ENCODE data around the gene CHCHD6.

DNA sequence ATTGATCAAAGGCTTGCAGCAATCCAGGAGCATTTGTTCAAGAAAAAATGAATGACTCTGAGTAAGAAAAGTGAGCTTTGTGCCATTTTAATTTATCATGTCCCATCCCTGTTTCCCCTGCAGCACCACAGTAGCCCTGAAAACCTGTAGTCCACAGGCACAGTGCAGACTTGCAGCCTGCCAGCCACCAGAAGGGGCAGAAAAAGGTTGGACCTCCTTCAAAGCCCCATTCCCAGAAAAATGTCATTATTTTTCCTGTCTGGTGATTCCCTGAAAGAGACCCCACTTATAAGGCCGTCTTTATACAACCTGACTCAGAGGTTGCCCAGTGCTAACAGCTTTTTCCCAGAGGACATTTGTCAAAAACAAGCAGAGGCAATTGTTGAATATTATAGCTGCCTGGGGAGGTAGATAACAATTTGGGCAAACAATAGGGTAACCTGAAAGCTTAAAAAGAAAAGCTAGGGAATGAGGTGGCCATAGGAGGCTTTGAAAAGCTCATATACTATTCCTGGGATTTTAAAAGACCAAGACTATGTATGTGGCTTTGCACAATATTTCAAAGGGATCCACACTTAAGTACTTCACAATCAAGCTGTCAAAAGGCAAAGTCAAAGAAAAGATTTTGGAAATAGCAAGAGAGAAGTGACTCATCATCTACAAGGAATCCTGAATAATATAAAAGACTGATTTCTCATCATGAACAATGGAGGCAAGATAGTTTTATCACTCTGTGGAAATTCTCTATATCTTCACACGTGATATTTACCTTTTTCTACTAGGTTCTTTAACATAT, 142.1 kb downstream of the CHCHD6 start:
- TF ChIP-seq, protein P1, sequence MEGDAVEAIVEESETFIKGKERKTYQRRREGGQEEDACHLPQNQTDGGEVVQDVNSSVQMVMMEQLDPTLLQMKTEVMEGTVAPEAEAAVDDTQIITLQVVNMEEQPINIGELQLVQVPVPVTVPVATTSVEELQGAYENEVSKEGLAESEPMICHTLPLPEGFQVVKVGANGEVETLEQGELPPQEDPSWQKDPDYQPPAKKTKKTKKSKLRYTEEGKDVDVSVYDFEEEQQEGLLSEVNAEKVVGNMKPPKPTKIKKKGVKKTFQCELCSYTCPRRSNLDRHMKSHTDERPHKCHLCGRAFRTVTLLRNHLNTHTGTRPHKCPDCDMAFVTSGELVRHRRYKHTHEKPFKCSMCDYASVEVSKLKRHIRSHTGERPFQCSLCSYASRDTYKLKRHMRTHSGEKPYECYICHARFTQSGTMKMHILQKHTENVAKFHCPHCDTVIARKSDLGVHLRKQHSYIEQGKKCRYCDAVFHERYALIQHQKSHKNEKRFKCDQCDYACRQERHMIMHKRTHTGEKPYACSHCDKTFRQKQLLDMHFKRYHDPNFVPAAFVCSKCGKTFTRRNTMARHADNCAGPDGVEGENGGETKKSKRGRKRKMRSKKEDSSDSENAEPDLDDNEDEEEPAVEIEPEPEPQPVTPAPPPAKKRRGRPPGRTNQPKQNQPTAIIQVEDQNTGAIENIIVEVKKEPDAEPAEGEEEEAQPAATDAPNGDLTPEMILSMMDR (IDR thresholded peaks at IDR 0.05): no peak
- TF ChIP-seq ZFX (IDR thresholded peaks at IDR 0.05; ENCODE audit: borderline replicate concordance): no peak
